T-helper 1 cell treated with Interleukin-12 subunit alpha and Interleukin-12 subunit beta and Interleukin-4 antibody, amounts not matched to agents 30 ng/mL and 1 ng/mL, for 36 hours (primary cell): ENCODE measurements around the gene RS1. TPM values are rescaled to one million over a fixed set of nuclear protein-coding genes. Genes with fewer than 3 reads are reported as not detected.

Experiments
- intact Hi-C: fragments of 100-400 bp; cut with micrococcal nuclease; formaldehyde crosslinking; loops from one replicate; pipeline ENCODE4 v1.15.1; 2024
- total RNA-seq: library from RNA; stranded (reverse); gene quantifications from 2 replicates; pipeline ENCODE4 v1.2.3, GENCODE V29; 2022

Gene RS1
- total RNA-seq = not detected in 2 replicates

DNA sequence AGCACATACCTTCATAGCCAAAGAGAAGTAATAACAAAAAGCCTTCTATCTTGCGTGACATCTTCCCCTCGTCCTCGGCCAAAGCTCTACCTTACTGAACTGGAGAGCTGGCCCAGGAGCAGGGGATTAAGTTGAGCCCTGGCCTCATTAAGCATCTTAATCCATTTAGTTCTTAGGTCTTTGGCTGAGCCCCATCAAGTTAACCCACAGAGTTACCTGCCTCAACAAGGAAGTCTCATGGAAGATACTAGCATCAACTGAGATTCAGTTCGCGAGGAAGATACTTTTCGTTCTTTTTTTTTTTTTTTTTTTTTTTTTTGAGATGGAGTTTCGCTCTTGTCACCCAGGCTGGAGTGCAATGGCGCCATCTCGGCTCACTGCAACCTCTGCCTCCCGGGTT is at the start of gene RS1:
Gene RS1, minus strand, starts transcription at position 101 of the 400 bp plus-strand sequence. Its CDS starts 40 bp downstream, at position 61.
- intact Hi-C loops = loop anchor here (10.0 kb wide), 3 partner anchors 937 to 1887 kb away; partner anchors contain the start of genes SCML1 and TXLNG

- intact Hi-C loops = no loop called here
Observed at GRCh38 chrX:18719852-18720251, 47.9 kb upstream of the RS1 start.

DNA sequence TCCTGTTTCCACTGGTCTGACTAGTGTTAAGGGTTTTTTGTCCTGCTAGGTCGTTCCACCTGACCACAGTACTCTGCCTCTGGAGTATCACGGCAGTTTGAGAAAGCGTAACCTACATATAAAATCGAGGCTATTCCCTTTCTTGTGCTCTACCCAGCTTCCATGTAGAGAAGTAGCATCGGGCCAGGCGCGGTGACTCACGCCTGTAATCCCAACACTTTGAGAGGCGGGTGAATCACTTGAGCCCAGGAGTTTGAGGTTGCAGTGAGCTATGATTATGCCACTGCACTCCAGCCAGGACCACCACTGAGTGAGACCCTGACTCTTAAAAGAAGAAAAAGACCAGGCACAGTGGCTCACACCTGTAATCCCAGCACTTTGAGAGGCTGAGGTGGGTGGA is 43.0 kb upstream of the RS1 start:
- intact Hi-C loops = no loop called here

GRCh38 chrX:18709833-18710232 is 37.9 kb upstream of the RS1 start:
- intact Hi-C loops = no loop called here

DNA sequence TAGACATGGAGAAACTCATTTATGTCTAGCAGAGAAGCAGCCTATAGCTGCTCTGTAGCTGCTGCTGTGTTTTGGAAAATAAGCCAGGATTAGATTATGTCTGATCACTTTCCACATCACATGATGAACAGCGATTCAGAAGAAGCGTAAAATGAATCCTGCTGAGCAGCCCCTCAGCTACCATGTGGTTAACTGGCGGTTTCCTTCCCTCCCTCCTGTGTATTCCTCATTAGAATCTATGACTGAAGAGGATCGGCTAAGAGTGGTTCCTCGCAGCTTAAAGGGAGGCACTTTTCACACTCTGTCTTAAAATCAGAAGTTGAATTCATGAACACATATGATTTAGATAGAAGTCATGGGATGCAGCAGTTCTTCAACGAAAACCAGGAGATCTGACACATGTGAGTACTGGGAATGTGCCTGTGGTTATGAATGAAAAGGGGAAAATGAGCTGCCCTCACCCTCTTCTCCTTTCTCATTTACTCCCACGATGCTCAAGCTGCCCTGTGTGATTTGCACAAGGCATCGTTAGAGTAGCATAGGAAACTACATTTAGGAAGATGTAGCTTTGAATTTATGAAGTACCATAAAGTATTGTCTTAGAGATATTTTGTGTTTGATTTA is 35.6 kb upstream of the RS1 start, which contains the start of gene PPEF1:
Gene PPEF1, plus strand, starts transcription at position 220 of the 624 bp plus-strand sequence. Its CDS starts 136 bp downstream, at position 356.
- intact Hi-C loops = no loop called here

DNA sequence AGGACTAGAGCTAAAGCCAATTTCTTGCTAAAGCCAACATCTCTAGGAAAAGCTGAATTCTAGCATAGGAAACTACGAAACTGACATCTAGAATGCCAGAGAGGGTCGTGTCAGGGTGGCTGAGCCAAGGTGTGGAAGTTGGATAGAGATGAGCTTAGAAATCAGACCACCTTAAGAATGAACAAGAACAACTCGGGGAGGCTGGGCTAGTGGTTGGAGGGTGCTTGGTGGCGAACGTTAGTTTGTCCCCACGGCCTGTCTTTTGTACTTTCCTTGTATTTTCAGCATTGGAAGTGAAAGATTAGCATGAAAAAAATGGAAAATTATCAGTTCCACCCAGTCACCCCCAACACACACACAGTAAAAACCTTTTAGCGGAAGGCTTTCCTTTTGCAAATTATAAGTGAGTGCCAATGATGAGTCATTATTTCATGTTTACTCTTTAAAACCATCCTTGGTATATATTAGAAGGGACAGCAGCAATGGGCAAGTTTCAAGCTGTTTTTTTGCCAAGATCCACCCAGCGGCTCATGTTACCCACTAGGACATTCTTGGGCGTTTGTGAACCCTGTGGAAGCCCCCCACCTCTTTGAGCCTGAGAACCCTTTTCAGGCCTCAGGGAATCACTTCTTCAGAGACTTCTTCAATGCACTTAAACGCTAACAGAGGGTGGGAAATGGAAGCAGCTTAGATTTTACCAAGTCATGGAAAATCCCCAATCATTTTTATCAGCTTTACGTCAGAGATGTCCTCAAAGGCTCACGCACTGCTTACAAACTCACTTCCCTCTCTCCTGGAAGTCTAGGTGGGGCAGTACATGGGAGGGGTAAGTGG is 30.7 kb upstream of the RS1 start:
- intact Hi-C loops = no loop called here

DNA sequence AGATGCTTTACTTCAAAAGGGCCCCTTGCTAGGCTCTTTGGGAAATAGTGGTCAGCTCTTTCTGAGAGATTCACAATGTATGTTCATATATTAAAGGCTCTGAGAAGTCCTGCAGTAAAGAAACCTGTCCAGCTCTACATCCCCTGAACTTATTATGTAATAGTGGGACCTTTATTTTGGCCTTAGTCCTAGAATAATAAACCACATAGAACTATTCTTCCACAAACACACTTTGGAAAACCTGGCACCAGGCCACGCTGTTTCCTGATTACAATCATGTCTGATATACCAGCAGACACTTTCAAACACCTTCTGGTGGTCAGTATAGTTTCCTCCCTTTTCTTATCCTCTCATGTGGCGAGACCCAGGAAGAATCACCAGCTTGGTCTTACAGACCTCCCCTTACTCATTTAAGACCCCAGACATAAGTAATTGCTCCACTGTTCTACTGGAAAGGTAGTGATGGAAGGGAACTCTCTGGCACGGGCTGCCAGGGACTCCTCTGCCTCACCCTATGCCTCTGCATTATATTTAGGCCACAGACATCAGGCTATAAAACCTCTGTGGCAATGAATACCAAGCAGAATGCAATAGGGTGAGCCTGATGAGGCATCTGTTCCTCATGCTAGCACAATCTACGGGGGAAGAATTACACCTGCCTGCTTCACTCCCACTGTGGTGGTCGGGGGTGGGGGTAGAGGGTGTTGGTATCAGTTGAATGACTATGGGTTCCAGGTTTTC is 29.9 kb upstream of the RS1 start:
- intact Hi-C loops = no loop called here

DNA sequence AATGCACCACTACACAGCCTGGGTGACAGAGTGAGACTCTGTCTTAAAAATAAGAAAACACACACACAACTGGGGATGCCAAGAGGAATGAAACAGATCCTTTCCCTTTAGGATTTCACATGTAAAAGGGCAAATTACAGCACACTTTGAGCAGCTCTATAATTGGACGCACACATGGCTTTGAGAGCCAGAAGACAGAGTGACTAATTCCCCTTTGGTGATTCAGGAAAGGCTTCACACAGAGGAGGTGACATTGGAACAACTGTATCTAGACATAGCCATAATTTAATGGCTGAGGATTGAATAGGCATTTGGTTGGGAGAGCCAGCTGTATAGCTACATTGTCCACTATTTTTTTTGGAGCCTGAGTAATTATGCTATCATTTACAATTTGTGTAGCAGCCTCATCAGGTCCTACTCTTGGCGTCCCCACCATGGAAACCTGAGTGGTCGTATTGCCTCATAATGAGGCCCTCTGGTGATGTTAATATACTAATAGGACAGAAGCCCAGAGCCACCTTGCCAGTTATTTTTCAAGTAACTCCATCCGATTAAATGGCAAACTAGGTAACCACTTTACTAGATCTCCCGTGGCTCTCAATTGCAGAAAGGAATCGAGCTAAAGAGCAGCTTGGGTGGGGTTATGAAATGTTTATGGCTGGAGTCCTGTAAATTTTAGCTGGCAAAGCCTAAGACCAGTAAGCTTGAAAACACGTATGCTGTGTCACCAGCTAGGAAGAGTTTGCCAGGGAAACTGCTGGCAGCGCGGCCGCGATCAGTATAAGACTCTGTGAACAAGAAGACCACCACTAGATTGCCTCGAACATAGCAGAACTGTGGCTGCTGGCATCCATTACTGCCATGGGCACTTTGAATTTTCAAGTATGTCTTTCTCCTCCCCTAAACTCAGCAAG is 27.1 kb upstream of the RS1 start:
- intact Hi-C loops = no loop called here

- intact Hi-C loops = no loop called here
Observed at GRCh38 chrX:18696653-18697052, 24.7 kb upstream of the RS1 start.

GRCh38 chrX:18692541-18692940 is 20.6 kb upstream of the RS1 start:
- intact Hi-C loops = no loop called here

DNA sequence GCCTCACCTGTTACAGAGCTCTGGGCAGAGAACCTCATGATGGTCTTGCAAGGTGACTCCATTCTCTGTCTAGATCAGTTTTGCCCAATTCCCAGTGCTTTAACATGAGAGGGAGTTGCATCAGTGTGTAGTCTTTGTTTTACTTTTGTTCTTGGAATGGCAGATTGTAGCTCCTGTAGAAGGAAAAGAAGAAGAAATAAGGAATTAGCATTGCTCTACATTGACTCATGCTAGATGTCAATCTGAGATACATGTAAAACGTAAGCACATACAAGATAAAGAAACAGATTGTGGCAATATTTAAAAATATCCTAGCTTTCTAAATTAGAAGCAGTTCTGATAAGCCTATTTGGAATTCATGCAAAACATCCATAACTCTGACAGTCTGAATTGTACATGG is 19.5 kb upstream of the RS1 start:
- intact Hi-C loops = no loop called here

DNA sequence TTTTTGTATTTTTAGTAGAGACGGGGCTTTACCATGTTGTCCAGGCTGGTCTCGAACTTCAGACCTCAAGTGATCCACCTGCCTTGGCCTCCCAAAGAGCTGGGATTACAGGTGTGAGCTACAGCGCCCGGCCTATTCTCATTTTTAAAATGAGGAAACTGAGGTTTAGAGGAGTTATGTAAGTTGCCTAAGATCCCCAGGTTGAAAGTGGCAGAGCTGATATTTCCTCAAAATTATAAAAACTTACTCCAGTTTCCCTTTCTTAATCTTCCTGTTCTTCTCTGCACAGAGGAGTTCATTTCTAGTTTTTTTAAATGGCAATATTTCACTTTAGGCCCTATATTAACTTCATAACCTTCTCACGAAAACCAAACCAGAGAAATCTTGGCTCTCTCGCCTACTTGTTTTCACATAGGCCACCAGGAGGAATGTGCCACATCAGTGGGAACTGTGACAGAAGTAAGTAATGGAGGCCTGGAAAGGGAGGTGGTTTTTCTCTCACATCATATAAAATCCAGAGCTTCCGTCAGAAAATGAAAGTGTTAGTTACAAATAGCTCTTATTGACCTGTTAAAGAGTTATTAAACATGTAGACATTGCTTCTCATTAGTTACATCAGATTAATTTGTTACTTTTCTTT is 16.1 kb upstream of the RS1 start:
- intact Hi-C loops = no loop called here

DNA sequence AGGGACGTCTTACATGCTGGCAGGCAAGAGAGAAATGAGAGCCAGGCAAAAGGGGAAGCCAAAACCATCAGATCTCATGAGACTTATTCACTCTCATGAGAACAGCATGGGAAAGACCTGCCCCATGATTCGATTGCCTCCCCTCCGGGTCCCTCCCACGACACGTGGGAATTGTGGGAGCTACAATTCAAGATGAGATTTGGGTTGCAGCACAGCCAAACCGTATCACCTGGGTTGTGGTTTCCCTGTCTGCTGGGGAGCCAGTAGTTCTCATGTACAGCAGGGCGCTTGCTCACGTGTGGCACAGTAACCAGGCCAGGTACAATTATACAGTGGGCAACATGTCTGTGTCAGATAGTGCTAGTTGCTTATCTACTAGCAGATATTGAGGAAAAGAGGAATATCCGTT is 11.1 kb upstream of the RS1 start:
- intact Hi-C loops = no loop called here

- intact Hi-C loops = no loop called here
Observed at GRCh38 chrX:18681996-18682395, 10.1 kb upstream of the RS1 start.

DNA sequence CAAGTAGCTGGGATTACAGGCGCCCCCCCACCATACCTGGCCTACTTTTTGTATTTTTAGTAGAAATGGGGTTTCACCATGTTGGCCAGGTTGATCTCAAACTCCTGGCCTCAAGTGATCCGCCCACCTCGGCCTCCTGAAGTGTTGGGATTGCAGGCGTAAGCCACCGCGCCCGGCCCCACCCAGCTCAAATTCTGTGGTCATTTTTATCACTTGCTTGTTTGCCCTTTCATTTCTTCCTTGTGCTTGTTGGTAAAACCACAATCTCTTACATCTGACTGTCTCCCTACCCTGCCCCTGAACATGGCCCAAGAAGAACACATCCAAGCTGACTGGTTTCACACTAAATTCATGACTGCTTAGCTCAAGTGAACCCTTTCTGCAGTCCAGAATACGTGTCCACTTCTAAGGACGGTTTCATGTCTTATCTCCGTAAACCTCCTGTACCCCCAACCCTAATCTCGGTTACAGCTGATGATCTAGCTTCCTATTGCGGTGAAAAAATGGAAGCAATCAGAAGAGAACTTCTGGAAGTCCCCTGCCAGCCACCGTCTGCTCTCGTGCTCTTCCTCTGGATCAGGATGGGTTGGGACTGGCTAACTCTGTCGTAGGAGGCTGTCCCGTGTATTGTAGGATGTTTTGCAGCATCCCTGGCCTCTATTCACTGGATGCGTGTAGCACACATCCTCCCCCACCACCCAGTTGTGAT is 5.4 kb upstream of the RS1 start:
- intact Hi-C loops = loop anchor here (10.0 kb wide), 3 partner anchors 943 to 1893 kb away; partner anchors contain the start of genes SCML1 and TXLNG

DNA sequence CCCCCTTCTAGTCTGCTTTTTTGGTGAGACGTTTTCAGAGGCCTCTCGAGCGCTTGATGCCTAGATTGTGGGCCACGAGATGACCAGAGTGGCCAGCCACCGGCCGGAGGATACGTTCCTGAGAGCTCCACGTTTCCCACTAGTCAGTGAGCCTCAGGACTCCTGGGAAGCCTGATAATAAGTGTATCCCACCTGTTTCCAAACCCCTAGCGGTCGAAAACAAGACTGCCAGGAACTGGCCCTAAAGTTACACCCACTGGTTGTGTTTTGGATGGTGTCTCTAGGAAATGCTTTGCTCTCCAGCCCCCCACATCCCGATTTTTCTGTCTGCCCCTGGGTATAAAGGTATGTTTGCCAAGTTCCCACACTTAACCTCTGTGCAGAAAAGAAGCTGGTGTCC is 4.6 kb upstream of the RS1 start:
- intact Hi-C loops = loop anchor here (10.0 kb wide), 3 partner anchors 942 to 1892 kb away; partner anchors contain the start of genes SCML1 and TXLNG

DNA sequence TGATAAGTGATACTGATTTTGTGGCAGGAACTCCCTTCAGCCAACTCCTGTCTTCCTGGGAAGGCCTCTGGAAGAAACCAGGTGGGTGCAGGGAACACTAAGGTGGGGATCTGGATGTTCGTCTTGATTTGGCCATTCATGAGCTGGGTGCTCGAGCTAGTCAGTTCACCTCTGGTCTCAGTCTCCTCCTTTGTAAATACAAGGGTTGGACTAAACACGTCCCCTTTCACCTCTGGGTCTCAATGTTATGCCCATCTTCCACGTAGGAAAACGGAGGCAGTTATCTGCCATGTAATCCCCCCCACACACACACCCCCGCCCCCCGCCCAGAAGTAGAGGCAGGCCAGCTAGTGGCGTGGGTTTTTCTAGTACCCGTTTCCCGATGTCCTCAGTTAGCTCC is 4.1 kb upstream of the RS1 start:
- intact Hi-C loops = loop anchor here (10.0 kb wide), 3 partner anchors 941 to 1891 kb away; partner anchors contain the start of genes SCML1 and TXLNG

DNA sequence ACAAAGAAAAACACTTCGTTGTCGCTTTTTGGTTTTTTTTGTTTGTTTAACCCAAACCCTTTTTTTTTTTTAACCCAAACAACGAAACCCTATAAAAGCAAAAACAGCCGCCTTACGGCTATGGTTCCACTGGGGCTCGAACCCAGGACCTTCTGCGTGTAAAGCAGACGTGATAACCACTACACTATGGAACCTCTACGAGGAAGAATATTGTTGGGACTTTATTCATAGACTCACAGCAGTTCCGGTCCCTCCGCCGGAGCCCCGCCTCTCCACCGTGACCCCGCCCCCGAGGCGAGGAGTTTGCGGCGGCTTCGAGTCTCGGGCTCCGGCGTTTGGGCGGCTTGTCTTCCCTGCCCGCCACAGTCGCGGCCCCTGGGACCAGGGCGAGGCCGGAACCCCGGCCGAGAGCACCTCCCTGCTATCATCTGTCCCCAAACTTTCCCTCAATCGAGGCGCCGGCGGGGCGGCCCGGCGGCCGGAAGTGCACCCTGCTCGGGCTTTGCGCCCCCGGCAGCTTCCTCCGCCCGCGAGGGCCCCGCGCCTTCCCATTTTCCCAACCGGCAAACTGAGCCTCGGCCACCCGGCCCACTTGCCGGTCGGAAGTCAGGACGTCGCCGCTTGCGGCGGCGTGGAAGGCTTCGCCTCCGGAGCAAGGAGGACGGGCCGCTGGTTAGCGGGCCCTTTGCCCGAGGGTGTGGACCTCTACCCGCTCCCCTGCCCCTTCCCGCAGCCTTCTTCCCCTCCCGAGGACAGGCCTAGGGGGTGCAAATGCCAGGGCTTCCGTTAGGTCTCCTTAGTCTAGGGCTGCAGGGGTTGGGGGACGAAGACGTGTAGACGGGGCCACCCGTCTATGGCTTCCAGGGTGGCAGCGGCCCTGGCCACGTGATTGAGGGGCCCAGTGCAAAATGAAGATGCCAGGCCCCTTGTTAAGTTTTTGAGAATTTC is 3.2 kb upstream of the RS1 start:
- intact Hi-C loops = loop anchor here (1.0 to 10.0 kb wide), 8 partner anchors 211 to 1890 kb away; partner anchors contain the start of genes CDKL5, PDHA1, SCML1 and TXLNG
